Natural killer cell (primary cell): ENCODE data around the gene KLK10. TPM values are rescaled to one million over a fixed set of nuclear protein-coding genes. Genes with fewer than 3 reads are reported as not detected.

Experiments
- ATAC-seq, 3 donors: fragments of 150-1000 bp in 2 of 3; fragments of 200-7000 bp in 1 of 3; cut with Tn5 transposase; 1 replicate in 1 of 3; 2 replicates in 2 of 3; pipeline ENCODE4 v1.10.0; 2021; ENCODE audit warnings: mild to moderate bottlenecking in 2 of 3, moderate library complexity in 2 of 3
- DNase-seq, 2 donors: peaks; one replicate each; pipeline versions ENCODE4 v3.0.0 to v3.0.0-alpha.2; 2013 to 2021; ENCODE audit warnings: mixed read lengths in 1 of 2
- H3K27ac ChIP-seq: one replicate; pipeline ENCODE4 v1.5.1; 2013; ENCODE audit warnings: mild to moderate bottlenecking, low read length
- H3K27me3 ChIP-seq: one replicate; pipeline ENCODE4 v1.6.1; 2013; ENCODE audit warnings: low read length; ENCODE audit not compliant: control insufficient read depth, insufficient read depth
- H3K36me3 ChIP-seq: one replicate; pipeline ENCODE4 v1.6.1; 2013; ENCODE audit warnings: low read length; ENCODE audit not compliant: control insufficient read depth, insufficient read depth
- H3K4me1 ChIP-seq: one replicate; pipeline ENCODE4 v1.6.1; 2013; ENCODE audit warnings: low read length; ENCODE audit not compliant: control insufficient read depth, insufficient read depth
- H3K4me3 ChIP-seq: one replicate; pipeline ENCODE4 v1.5.1; 2013; ENCODE audit warnings: low read length
- H3K9me3 ChIP-seq: one replicate; pipeline ENCODE4 v1.6.1; 2013; ENCODE audit warnings: low read length; ENCODE audit not compliant: control insufficient read depth, insufficient read depth
- H3K27ac Mint-ChIP-seq, 2 donors: one replicate each; pipeline ENCODE4 v1.8.0; 2022; ENCODE audit warnings: mild to moderate bottlenecking in 2 of 2, mixed read lengths in 2 of 2, moderate library complexity in 1 of 2
- H3K27me3 Mint-ChIP-seq, 2 donors: one replicate each; pipeline ENCODE4 v1.8.0; 2022; ENCODE audit warnings: low read depth in 2 of 2, mixed read lengths in 2 of 2
- H3K36me3 Mint-ChIP-seq: one replicate; pipeline ENCODE4 v1.8.0; 2022; ENCODE audit warnings: mixed read lengths
- H3K4me1 Mint-ChIP-seq, 2 donors: one replicate each; pipeline ENCODE4 v1.8.0; 2022; ENCODE audit warnings: mixed read lengths in 2 of 2
- H3K4me3 Mint-ChIP-seq: one replicate; pipeline ENCODE4 v1.8.0; 2022; ENCODE audit warnings: mild to moderate bottlenecking, moderate library complexity, mixed read lengths
- H3K9me3 Mint-ChIP-seq, 2 donors: one replicate each; pipeline ENCODE4 v1.8.0; 2022; ENCODE audit warnings: mixed read lengths in 2 of 2
- WGBS: methylation state at CpG from one replicate; pipeline ENCODE4 v1.1.7; 2013; ENCODE audit warnings: missing lambda C conversion rate; ENCODE audit not compliant: insufficient coverage; 5-methylcytosine and 5-hydroxymethylcytosine counted together
- intact Hi-C: fragments of 100-400 bp; cut with micrococcal nuclease; formaldehyde crosslinking; loops from one replicate; pipeline ENCODE4 v1.14.2; 2022
- total RNA-seq, 4 donors: library from RNA; stranded (reverse); fragments of 120-200 nt in 1 of 4; gene quantifications; one replicate each; pipeline versions ENCODE4 v1.2.3 to v1.2.4, GENCODE V29; 2013 to 2022
- TF ChIP-seq, protein P1 (sequence below): fragments of 200-600 bp; IDR thresholded peaks from one replicate; pipeline ENCODE4 v1.8.0; 2022; ENCODE audit warnings: antibody characterized with exemption

The KLK10 gene
- total RNA-seq, 3 donors from 2014 or later (not counting 1 experiment from before 2014, with no cell fraction given) = not detected

DNA sequence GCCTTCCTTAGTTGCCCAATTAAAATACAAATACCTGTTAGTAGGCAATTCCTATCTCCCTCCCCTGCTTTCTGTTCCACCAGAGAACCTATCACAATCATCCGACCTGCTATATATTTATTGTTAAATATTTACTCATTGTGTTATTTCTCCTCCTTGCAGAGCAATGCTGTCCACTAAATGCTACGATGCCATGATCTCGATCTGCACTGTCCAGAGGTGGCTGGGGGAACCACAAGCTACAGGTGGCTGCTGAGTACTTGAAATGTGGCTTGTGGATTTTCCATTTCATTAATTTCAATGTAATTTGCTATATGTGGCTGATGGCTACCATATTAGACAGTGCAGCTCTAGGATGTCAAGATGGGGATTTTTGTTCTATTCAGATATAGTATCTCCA, 55.2 kb downstream of the KLK10 start:
- Histone ChIP-seq H3K36me3 (no peaks in the 10 kb centered on the region), H3K27me3 (no peaks in the 10 kb centered on the region), H3K4me1 (no peaks in the 10 kb centered on the region), H3K9me3 (no peaks in the 10 kb centered on the region), H3K27ac (no peak overlapping the region), H3K4me3 (no peak overlapping the region)
- H3K4me3 Mint-ChIP-seq = no peak overlapping the region
- peaks cover 17 to 21% of the 10 kb centered on the region in 2 donors for H3K27me3 Mint-ChIP-seq
- H3K36me3 Mint-ChIP-seq = no peaks in the 10 kb centered on the region
- intact Hi-C loops = no loop called here
- 95% methylated on average over 2 of the region's 3 CpGs for WGBS
- H3K9me3 Mint-ChIP-seq = peaks cover 7 to 8% of the 10 kb centered on the region in 2 donors
- no peak for DNase-seq
- no peak for ATAC-seq
- TF ChIP-seq, protein P1, sequence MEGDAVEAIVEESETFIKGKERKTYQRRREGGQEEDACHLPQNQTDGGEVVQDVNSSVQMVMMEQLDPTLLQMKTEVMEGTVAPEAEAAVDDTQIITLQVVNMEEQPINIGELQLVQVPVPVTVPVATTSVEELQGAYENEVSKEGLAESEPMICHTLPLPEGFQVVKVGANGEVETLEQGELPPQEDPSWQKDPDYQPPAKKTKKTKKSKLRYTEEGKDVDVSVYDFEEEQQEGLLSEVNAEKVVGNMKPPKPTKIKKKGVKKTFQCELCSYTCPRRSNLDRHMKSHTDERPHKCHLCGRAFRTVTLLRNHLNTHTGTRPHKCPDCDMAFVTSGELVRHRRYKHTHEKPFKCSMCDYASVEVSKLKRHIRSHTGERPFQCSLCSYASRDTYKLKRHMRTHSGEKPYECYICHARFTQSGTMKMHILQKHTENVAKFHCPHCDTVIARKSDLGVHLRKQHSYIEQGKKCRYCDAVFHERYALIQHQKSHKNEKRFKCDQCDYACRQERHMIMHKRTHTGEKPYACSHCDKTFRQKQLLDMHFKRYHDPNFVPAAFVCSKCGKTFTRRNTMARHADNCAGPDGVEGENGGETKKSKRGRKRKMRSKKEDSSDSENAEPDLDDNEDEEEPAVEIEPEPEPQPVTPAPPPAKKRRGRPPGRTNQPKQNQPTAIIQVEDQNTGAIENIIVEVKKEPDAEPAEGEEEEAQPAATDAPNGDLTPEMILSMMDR = no peak
- H3K27ac Mint-ChIP-seq = no peak overlapping the region
- H3K4me1 Mint-ChIP-seq = no peaks in the 10 kb centered on the region

DNA sequence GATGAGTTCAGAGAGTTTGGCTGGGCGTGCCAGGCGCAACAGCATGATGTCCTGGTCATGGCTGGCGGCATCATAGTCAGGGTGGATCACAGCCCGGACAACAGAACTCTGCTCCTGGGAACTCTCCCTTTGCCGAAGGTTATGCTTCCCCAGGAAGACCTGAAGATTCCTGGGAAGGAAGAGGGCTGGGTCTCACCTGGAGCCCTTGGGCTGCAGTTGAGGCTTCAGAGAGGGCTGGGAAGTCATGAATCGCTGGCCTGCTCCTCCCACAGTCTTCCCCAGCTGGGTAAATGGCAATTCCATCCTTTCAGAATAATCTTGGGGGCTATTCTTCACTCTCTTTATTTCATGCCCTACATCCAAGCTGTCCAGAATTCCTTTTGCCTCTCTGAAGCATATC, 56.1 kb downstream of the KLK10 start:
- H3K27me3 Mint-ChIP-seq = peaks cover 17 to 25% of the 10 kb centered on the region in 2 donors
- ATAC-seq = no peak

More for the DNA sequence above, 56.1 kb downstream of the KLK10 start:
- Mint-ChIP-seq H3K4me3 (no peak overlapping the region), H3K9me3 (peaks cover 7 to 8% of the 10 kb centered on the region in 2 donors), H3K27ac (no peak overlapping the region), H3K36me3 (no peaks in the 10 kb centered on the region), H3K4me1 (no peaks in the 10 kb centered on the region)
- DNase-seq = no peak
- Histone ChIP-seq H3K36me3 (no peaks in the 10 kb centered on the region), H3K9me3 (no peaks in the 10 kb centered on the region), H3K27me3 (no peaks in the 10 kb centered on the region), H3K4me3 (no peak overlapping the region), H3K4me1 (no peaks in the 10 kb centered on the region), H3K27ac (no peak overlapping the region)
- TF ChIP-seq, protein P1 = no peak
- intact Hi-C loops = no loop called here
- 86% methylated on average over 6 of the region's 6 CpGs for WGBS

Other genes starting within 250 kb of the KLK10 start
- not detected for gene GPR32, start 249.2 kb downstream of the KLK10 start, total RNA-seq
- gene ACP4, start 229.3 kb downstream of the KLK10 start, total RNA-seq = not detected
- gene KLK1, start 195.9 kb downstream of the KLK10 start, total RNA-seq = not detected
- gene KLK15, start 186.1 kb downstream of the KLK10 start, total RNA-seq = not detected
- gene KLK3, start 164.8 kb downstream of the KLK10 start, total RNA-seq = not detected
- not detected for gene KLK2, start 146.3 kb downstream of the KLK10 start, total RNA-seq
- gene KLK4, start 108.3 kb downstream of the KLK10 start, total RNA-seq = not detected
- gene KLK5, start 66.7 kb downstream of the KLK10 start, total RNA-seq = not detected
- gene KLK6, start 50.1 kb downstream of the KLK10 start, total RNA-seq = not detected
- gene KLK7, start 35.8 kb downstream of the KLK10 start, total RNA-seq = not detected
- not detected for gene KLK8, start 18.1 kb downstream of the KLK10 start, total RNA-seq
- not detected for gene KLK11, start 6.9 kb upstream of the KLK10 start, total RNA-seq
- not detected for gene KLK12, start 15.3 kb upstream of the KLK10 start, total RNA-seq
- not detected for gene KLK13, start 45.4 kb upstream of the KLK10 start, total RNA-seq
- gene KLK14, start 63.2 kb upstream of the KLK10 start, total RNA-seq = 1 to 10 TPM in 2 of 3 donors, under 1 TPM in 1; 0.64 to 1.3 (median 1.1) TPM
- gene CTU1, start 88.7 kb upstream of the KLK10 start, total RNA-seq = 1 to 10 TPM; 2.5 to 6.5 (median 3.8) TPM
- 10 to 100 TPM; 13.0 to 15.3 (median 13.8) TPM for gene SIGLEC9, start 105.2 kb upstream of the KLK10 start, total RNA-seq
- gene SIGLEC7, start 122.6 kb upstream of the KLK10 start, total RNA-seq = 10 to 100 TPM; 48.6 to 56.0 (median 49.5) TPM
- 1 to 10 TPM; 2.3 to 6.5 (median 6.0) TPM for gene CD33, start 205.4 kb upstream of the KLK10 start, total RNA-seq
- gene SIGLECL1, start 231.4 kb upstream of the KLK10 start, total RNA-seq = not detected